Transverse colon (tissue), 3 donors: ENCODE results near the gene POC1B.

ENCODE experiments used
- CTCF ChIP-seq, 5 experiments: fragments of 200-600 bp in 3 of 5; fragments of 450-650 bp in 2 of 5; sonication (generic) in 3 of 5; IDR thresholded peaks; 1 replicate in 2 of 5; 2 replicates in 3 of 5; pipeline ENCODE4 v1.5.1; 2016 to 2017; ENCODE audit warnings: antibody characterized with exemption in 5 of 5, inconsistent platforms in 3 of 5, mild to moderate bottlenecking in 2 of 5, moderate library complexity in 1 of 5
- POLR2A ChIP-seq: fragments of 450-650 bp; IDR thresholded peaks from one replicate; pipeline ENCODE4 v1.6.1; 2016; ENCODE audit warnings: antibody characterized with exemption, mild to moderate bottlenecking, moderate library complexity

- TF ChIP-seq POLR2A: no peak
- no peak for TF ChIP-seq CTCF (IDR thresholded peaks at IDR 0.05)
Observed at GRCh38 chr12:89544022-89544421, 18.2 kb upstream of the POC1B start.
